Loucy (cell line): ENCODE data around the gene LIMA1.

Experiments
- H2AFZ ChIP-seq: fragments of 200-600 bp; sonication (generic); 2 replicates; pipeline ENCODE4 v1.6.0; 2016; ENCODE audit warnings: antibody characterized with exemption, mild to moderate bottlenecking, low read length, moderate library complexity
- H3F3A ChIP-seq: fragments of 200-600 bp; 2 replicates; pipeline ENCODE4 v1.6.0; 2016; ENCODE audit warnings: antibody characterized with exemption, low read depth, mild to moderate bottlenecking
- H3K27me3 ChIP-seq: fragments of 200-600 bp; sonication (generic); 2 replicates; pipeline ENCODE4 v1.6.1; 2014; ENCODE audit warnings: low read length, mild to moderate bottlenecking; ENCODE audit not compliant: insufficient read depth, poor library complexity, severe bottlenecking
- H3K36me3 ChIP-seq: fragments of 200-600 bp; sonication (generic); 2 replicates; pipeline ENCODE4 v1.6.1; 2016; ENCODE audit warnings: low read length; ENCODE audit not compliant: insufficient read depth
- H3K4me1 ChIP-seq: fragments of 200-600 bp; sonication (generic); 2 replicates; pipeline ENCODE4 v1.5.1; 2014; ENCODE audit warnings: low read length, mild to moderate bottlenecking; ENCODE audit not compliant: insufficient read depth, poor library complexity, severe bottlenecking
- H3K4me2 ChIP-seq: fragments of 200-600 bp; sonication (generic); 2 replicates; pipeline ENCODE4 v1.6.0; 2014; ENCODE audit warnings: antibody characterized with exemption, low read length, low read depth, mild to moderate bottlenecking; ENCODE audit not compliant: poor library complexity, severe bottlenecking
- H3K4me3 ChIP-seq: fragments of 200-600 bp; sonication (generic); 2 replicates; pipeline ENCODE4 v1.5.1; 2014; ENCODE audit warnings: low read length, mild to moderate bottlenecking, mixed read lengths; ENCODE audit not compliant: poor library complexity, severe bottlenecking
- H3K79me2 ChIP-seq: fragments of 200-600 bp; sonication (generic); 2 replicates; pipeline ENCODE4 v1.6.1; 2014; ENCODE audit warnings: low read length; ENCODE audit not compliant: insufficient read depth
- H3K9ac ChIP-seq: fragments of 200-600 bp; sonication (generic); 2 replicates; pipeline ENCODE4 v1.6.0; 2014; ENCODE audit warnings: mild to moderate bottlenecking, low read depth, low read length, moderate library complexity; ENCODE audit not compliant: poor library complexity, severe bottlenecking
- H3K9me2 ChIP-seq: fragments of 200-600 bp; sonication (generic); replicated peaks from 2 replicates; pipeline ENCODE4 v1.6.1; 2016; ENCODE audit warnings: low read depth, low read length, mixed read lengths
- H3K9me3 ChIP-seq: fragments of 200-600 bp; sonication (generic); 2 replicates; pipeline ENCODE4 v1.6.1; 2014; ENCODE audit warnings: mild to moderate bottlenecking, antibody characterized with exemption, low read length, low read depth; ENCODE audit not compliant: insufficient read depth
- H4K20me1 ChIP-seq: fragments of 200-600 bp; sonication (generic); 2 replicates; pipeline ENCODE4 v1.6.0; 2014; ENCODE audit warnings: antibody characterized with exemption, low read length, mild to moderate bottlenecking; ENCODE audit not compliant: insufficient read depth, poor library complexity, severe bottlenecking
- EZH2phosphoT487 ChIP-seq: fragments of 200-600 bp; IDR thresholded peaks from 2 replicates; pipeline ENCODE4 v1.6.1; 2018; ENCODE audit warnings: antibody characterized with exemption, mild to moderate bottlenecking, moderate library complexity, borderline replicate concordance
- TF ChIP-seq, protein P1 (sequence below): fragments of 200-600 bp; sonication (generic); conservative IDR thresholded peaks from 2 replicates; pipeline ENCODE4 v1.5.1; 2014; ENCODE audit warnings: mild to moderate bottlenecking, antibody characterized with exemption, low read length

LIMA1 gene

GRCh38 chr12:50232206-50232605 lies 51.1 kb downstream of the LIMA1 start:
- Histone ChIP-seq H3K9me3 (no peaks in the 10 kb centered on the region), H3F3A (no peaks in the 10 kb centered on the region), H3K9me2 (no peaks in the 10 kb centered on the region), H3K36me3 (no peaks in the 10 kb centered on the region), H2AFZ (no peak overlapping the region), H3K9ac (no peak overlapping the region), H4K20me1 (no peaks in the 10 kb centered on the region), H3K27me3 (no peaks in the 10 kb centered on the region), H3K4me2 (no peak overlapping the region), H3K79me2 (no peaks in the 10 kb centered on the region), H3K4me1 (no peaks in the 10 kb centered on the region), H3K4me3 (no peak overlapping the region)
- TF ChIP-seq EZH2phosphoT487 = no peak
- TF ChIP-seq, protein P1, sequence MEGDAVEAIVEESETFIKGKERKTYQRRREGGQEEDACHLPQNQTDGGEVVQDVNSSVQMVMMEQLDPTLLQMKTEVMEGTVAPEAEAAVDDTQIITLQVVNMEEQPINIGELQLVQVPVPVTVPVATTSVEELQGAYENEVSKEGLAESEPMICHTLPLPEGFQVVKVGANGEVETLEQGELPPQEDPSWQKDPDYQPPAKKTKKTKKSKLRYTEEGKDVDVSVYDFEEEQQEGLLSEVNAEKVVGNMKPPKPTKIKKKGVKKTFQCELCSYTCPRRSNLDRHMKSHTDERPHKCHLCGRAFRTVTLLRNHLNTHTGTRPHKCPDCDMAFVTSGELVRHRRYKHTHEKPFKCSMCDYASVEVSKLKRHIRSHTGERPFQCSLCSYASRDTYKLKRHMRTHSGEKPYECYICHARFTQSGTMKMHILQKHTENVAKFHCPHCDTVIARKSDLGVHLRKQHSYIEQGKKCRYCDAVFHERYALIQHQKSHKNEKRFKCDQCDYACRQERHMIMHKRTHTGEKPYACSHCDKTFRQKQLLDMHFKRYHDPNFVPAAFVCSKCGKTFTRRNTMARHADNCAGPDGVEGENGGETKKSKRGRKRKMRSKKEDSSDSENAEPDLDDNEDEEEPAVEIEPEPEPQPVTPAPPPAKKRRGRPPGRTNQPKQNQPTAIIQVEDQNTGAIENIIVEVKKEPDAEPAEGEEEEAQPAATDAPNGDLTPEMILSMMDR = no peak

GRCh38 chr12:50231346-50231745 lies 52.0 kb downstream of the LIMA1 start:
- no peak overlapping the region for H2AFZ ChIP-seq
- H3K4me1 ChIP-seq = no peaks in the 10 kb centered on the region
- H3K36me3 ChIP-seq = no peaks in the 10 kb centered on the region
- TF ChIP-seq, protein P1 = no peak
- TF ChIP-seq EZH2phosphoT487 = no peak
- H4K20me1 ChIP-seq = no peaks in the 10 kb centered on the region
- H3K4me2 ChIP-seq = no peak overlapping the region
- H3K9ac ChIP-seq = no peak overlapping the region
- no peaks in the 10 kb centered on the region for H3K9me2 ChIP-seq
- H3K27me3 ChIP-seq = no peaks in the 10 kb centered on the region
- no peaks in the 10 kb centered on the region for H3F3A ChIP-seq
- no peaks in the 10 kb centered on the region for H3K79me2 ChIP-seq
- no peaks in the 10 kb centered on the region for H3K9me3 ChIP-seq
- no peak overlapping the region for H3K4me3 ChIP-seq

GRCh38 chr12:50230217-50230616 lies 53.1 kb downstream of the LIMA1 start:
- Histone ChIP-seq H3F3A (no peaks in the 10 kb centered on the region), H3K36me3 (no peaks in the 10 kb centered on the region), H3K4me2 (no peak overlapping the region), H3K9me3 (no peaks in the 10 kb centered on the region), H3K4me3 (no peak overlapping the region), H4K20me1 (no peaks in the 10 kb centered on the region), H3K9ac (no peak overlapping the region), H3K9me2 (no peaks in the 10 kb centered on the region), H2AFZ (no peak overlapping the region), H3K79me2 (no peaks in the 10 kb centered on the region), H3K27me3 (no peaks in the 10 kb centered on the region), H3K4me1 (no peaks in the 10 kb centered on the region)
- no peak for TF ChIP-seq EZH2phosphoT487
- TF ChIP-seq, protein P1 = no peak
